ENCODE measurements around the gene PITPNC1.
"Not testable (repeated sequence)": the region's sequence is repeated elsewhere in the genome, so short reads cannot be mapped to it uniquely, and the experiment has no call there.

PITPNC1 gene

DNA sequence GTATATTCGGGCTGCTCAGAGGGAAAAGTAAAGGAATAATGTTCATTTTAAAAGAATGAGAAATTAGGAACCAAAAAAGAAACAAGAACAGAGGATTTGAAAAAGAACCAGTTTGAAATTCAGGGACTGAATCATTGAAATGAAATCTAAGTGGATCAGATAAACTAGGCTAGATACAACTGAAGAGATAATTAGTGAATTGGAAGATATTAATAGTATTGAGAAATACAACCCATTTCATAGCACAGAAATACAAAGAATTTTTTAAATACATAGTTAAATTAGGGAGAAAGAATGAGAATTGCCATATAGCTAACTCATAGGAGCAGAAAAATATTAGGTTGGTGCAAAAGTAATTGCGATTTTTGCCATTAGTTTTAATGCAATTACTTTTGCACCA lies 223.3 kb downstream of the PITPNC1 start:
- DNase-seq = no peak

DNA sequence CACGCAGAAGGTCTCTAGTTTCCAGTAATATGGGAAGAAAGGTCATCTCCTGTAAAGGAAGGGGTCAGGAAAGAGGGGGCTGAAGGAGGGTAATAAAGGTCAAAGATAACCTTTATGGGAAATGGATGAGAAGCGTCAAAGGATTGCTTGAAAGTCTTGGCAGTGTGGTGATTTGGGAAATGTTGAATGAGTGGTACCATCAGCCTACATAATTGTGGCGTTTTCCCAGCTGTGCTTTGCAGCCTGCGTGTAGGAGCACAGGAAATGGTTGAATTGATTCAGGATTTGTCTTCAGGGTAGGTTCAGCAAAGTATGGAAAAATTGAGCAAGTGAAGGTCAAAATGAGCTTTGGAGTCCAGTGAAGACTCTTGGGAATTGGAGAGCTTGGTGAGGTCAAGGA lies 224.8 kb downstream of the PITPNC1 start:
- DNase-seq = no peak

DNA sequence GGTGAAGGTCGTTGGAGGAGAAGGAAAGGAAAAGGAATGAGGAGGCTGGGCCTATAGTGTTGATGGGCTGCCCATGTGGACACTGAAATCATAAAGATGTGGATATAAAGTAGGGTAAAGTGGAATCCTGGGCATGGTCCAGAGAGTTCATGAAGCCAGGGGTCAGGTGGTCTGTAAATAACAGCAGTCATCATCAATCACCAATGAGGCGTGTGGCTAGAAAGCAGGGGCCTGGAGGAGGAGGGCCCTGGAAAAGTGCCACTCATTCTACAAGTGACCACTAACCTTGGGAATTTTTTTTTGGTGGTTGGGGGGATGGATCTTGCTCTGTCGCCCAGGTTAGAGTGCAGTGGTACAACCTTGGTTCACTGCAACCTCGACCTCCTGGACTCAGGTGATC lies 225.4 kb downstream of the PITPNC1 start:
- DNase-seq = no peak

DNA sequence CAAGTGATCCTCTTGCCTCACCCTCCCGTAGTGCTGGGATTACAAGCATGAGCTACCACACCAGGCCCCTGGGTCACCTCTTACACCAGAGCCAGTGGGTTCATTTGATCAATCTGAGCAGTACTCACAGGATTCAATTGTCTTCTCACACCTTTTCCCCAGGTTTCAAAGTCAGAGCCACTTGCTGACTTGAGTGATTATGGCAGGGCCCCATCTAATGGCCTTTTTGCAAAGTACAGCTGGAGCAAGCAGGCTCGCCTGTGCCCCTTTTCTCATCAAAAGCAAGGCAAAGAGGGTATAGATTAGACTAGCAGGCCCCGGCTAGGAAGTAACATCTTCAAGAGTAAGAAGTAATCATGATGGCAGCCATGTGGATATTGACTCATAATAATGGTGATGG lies 225.9 kb downstream of the PITPNC1 start:
- no peak for DNase-seq

DNA sequence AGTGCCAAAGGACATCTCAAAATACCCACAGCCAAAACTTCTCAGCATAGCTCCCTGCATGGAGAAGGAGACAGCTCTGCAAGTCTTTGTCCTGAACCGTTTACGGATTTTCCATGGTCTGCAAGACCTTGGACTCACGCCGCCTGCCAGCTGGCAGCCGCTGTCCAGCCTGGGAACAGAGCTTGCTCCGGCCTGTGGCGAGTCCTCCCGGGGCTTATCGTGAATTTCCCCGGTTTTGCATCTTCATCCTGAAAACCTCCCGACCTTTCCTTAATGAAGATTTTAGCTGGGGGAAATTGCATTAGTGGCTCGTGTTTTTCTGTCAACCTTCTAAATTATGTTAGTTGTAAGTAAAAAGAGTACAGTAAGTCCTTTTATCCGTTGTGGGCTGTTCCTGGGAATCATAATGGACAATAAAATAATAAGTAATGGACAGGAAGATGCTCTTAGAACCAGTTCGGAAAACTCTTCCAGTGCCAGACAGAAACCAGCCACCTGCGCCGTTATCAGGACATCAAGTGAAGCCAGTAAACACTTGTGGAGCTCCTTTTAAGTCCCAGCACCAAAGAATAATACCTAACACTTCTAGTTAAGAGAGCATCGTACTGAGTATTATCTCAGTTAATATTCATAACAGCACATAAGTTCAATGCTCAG lies 228.3 kb downstream of the PITPNC1 start:
- DNase-seq = no peak

DNA sequence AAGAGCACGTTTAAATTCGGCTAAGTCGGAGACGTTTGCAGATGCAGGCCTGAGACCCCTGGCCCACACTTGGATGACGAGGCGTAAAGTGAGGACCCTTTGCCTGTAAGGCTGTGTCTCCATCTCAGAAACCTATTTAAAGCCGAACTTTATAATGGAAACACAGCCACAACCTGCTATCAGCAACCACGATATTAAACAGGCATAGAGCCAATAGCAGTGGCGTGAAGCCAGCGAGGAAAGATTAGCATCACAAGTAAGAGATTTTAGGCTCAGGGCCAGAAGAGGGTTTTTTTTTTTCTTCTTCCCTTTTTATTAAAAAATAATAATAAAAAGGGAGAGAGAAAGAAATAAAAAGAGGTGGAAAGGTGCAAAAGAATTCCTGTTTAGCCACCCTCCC lies 229.4 kb downstream of the PITPNC1 start:
- no peak for DNase-seq

DNA sequence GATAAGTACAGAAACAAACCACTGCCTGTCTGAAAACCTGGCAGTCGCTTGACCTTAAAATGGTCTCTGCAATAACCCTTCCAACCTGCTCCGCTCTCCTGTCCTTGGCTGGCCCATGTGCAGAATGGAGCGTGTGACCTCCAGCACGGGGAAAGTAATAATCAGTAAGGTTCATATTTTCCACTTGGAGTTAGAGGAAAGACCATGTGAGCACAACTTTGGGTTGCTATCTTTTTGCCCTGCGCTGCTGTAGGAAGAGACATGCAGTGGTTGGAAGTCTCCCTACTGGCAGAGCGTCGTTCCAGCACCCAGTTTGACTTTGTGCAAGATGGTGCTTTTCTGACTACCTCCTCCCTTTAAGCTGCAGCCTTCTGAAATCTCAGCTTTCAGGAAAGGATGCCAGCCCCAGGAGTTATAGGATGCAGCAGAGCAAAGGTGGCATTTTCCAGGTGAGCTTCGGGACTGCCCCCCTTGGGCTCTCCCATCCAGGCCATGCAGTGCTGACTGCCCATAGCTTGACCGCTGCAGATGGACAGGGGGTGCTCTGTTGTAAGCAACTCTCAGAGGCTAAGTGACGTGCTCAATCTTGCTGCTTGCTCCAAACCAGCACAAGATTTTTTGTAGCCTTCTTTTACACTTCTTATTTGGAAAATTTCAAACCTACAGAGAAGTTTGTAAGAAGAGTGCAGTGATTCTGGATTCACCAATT lies 230.0 kb downstream of the PITPNC1 start:
- no peak for DNase-seq

DNA sequence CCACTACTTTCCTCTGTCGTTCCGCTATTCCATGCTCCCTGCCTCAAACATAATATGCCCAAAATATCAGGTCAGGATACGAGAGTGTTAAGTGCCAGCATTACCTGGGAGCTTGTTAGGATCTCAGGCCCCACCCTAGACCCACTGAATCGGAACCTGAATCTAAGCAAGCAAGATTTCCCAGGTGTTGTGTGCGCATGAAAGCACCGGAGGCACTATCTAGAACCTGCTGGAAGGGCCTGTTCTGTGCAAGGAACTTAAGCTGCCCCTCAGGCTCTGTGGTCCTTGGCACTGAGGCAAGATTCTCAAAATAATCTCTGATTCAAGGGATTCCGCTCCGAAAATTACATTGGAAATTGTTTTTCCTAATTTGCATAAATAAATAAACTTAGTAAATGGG lies 233.0 kb downstream of the PITPNC1 start:
- no peak for DNase-seq

DNA sequence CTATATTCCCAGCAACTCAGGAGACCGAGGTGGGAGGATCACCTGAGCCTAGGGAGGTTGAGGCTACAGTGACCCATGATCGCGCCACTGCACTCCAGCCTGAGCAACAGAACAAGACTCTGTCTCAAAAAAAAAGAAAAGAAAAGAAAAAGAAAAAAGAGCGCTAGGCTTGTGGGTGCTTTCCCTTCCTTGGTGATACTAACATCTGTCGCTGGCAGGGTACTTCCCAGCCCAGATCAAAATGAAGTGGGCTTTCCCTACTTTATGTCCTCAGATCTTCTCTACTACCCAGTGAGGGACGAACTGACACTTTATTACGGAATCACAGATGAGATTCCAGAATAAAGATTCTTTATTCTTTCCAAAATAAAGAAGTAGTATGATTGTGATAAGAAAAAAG lies 236.9 kb downstream of the PITPNC1 start:
- no peak for DNase-seq

DNA sequence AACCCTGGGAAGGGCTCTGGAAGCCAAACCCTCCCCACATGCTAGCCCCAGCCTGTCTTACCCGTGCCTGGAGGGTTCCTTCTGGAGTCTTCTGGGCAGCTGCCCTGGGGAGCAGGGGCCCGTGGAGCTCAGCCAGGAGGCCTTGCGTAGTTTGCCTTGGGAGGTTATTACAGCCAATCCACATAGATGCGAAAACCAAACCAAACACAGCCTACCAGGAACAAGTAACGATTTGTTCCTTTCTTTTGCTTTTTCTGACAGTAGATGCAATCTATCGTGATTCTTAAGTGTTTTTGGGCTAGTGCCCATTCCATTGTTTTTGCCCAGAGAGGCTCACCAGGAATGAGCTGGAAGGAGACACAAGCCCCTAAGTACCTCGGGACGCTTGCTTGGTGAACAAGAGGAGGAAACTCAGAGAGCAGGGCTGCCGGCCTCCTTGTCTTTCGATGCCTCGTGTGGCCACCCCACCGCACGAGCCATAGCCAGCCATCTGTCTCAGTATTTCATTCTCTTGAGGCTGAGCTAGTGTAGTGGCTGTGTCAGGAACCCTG lies 238.0 kb downstream of the PITPNC1 start:
- DNase-seq = no peak

DNA sequence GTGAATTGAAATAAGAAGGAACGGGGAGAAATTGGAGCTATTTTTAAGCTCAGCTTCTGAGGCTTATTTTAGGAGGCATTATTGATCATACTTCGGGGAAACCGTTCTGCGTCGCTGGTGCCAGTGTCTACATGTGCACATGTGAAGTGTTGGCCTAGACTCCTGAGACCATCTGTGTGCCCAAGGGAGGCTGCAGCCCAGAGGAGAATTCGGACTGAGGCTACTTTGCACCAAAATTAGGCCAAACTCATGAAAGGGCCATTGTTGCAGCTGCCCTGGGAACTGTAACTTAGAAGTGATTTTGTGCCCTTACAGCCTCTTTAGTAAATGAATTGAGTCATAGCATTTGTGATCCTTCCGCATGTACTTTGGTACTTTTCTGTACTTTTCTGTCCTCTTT lies 238.7 kb downstream of the PITPNC1 start:
- no peak for DNase-seq

DNA sequence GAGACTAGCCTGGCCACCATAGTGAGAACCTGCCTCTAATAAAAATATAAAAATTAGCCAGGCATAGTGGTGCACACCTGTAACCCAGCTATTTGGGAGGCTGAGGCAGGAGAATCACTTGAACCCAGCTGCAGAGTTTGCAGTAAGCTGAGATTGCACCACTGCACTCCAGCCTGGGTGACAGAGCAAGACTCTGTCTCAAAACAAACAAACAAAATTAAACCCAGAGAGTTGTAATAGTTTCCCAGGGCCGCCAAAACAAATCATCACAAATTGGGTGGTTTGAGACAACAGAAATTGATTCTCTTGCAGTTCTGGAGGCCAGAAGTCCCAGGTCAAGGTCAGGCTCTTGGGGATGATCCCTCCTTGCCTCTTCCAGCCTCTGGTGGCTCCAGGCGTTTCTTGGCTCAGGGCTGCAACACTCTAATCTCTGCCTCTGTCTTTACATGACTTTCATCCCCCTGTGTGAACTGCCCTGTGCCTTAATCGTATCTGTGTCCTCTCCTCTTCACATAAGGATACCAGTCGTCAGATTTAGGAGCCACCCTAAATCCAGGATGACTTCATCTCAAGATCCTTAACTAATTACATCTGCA lies 240.3 kb downstream of the PITPNC1 start:
- no peak for DNase-seq

DNA sequence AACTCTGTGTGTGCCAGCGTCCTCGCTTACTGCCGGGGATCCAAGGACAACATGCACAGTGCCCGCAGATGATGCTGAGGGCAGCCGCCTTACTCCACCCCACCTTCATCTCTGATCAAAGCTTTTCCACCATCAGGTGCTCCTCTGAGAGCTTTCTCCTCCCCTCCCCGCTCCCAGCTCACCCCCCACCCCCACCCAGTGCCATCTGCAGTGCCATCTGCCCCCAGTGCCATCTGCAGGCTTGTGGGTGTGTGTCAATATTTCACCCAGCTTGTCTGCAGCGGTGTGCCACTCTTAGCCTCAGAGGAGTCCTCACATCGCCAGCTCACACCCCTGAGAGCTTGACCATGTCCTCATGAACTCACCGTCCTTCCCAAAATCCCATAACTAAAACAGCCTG lies 242.5 kb downstream of the PITPNC1 start:
- no peak for DNase-seq

DNA sequence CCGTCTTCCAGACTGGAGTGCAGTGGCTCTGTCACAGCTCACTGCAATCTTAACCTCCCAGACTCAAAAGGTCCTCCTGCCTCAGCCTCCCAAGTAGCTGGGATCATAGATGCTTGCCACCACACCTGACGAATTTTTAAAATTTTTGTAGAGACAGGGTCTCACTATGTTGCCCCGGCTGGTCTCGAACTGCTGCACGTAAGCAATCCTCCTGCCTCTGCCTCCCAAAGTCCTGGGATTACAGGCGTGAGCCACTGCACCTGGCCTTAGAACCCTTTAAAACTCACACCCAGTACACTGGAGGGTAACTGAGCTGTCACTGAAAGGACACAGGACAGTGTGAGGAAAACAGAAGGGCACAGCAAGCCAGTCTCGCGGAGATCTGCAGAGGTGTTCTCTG lies 243.0 kb downstream of the PITPNC1 start:
- no peak for DNase-seq

DNA sequence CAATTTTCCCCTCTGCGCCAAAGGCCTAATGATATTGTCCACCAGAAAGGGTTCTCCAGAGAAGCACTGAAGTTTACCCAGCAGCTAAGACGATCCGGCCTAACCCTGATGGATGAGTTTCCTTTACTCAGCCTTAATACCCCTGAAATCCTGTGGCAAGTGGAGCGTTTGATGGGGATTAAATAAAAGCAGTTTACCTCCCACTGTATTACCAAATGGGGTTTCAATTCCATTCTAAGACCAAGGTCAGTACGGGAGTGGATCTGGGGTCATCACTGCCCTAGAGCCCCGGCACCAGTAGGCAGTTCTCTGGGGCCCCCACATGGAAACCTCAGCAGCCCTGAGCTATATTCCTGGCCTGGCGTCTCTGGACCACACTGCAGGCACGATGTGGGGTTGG lies 243.6 kb downstream of the PITPNC1 start:
- no peak for DNase-seq

DNA sequence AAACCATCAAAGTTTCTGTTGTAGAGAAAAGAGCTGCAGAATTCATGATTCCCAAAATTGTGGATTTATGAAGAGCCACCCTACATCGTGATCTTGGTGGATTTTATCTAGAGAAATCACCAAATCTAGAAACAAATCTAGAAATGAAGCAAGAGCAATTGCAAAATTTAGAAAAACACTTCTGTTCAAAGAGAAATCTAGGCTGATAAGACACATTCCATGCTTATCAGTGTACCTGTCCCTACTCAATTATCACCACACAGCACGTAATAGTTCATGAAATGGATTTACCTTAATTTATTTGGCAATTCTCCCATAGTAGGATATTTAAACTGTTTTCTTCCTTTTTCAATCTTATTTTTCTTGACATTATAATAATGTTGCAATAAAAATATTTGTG lies 246.7 kb downstream of the PITPNC1 start:
- DNase-seq = no peak

DNA sequence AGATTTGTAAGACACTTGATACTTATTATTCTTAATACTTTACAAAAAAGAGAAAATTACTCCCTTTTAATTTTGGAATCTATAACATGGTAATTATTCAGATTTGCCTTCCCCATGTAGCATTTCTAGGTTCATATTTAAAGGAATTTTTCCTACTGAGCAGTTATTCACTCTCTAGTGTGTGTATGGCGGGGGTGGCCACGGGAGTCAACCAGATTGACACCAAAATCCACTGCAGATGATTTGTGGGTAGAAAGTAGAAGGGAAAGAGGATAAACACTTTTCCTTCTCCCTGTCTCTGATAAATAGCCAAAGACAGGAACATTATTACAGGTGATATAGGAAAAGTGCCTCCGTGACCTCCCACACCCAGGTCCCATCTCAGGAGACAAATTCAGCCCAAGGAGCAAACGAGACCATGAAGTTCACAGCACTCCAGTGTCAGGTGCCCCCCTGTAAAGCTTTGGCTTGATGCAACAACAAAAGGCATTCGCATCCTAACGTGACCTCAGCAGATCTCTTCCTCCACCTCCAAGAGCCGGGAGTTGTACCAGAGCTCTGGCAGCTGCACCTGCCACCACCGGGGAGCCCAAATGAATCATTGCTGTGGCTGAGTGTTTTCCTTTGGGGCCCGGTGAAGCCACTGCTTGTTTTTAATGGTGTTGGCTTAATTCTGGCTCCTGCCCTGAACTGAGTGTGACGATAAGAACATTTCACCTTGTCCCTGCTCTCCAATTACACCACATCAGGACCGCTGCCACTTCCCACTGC lies 248.0 kb downstream of the PITPNC1 start:
- no peak for DNase-seq

DNA sequence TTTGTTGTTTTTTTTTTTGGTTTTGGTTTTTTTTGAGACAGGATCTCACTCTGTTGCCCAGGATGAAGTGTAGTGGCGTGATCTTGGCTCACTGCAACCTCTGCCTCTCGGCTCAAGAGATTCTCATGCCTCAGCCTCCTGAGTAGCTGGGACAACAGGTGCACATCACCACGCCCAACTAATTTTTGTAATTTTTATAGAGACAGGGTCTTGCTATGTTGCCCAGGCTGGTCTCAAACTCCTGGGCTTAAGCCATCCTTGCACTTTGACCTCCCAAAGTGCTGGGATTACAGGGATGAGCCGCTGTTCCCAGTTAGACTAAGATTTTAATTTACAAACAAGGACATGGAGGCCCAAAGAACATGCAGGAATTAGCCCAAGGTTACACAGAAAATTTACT lies 248.9 kb downstream of the PITPNC1 start:
- no peak for DNase-seq

DNA sequence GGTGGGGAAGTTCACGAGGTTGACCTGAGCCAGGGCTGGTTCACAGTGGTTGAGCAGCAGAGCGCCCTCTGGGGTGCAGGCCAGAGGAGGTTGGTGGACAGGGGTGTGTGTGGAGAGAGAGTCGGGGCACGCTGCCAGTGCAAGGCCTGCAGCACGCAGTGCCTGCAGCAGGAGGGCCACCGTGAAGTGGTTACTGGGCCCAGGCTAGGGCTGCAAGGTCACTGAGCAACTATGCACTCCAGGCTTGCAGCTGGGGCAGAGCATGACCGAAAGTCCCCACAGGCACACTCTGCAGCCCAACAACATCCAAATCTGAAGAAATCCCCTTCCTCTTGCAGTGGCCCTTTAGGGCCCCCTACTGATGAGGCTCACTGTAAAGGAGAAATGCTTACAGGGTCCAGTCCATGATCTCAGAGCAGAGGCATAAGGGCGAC lies 251.5 kb downstream of the PITPNC1 start:
- no peak for DNase-seq

DNA sequence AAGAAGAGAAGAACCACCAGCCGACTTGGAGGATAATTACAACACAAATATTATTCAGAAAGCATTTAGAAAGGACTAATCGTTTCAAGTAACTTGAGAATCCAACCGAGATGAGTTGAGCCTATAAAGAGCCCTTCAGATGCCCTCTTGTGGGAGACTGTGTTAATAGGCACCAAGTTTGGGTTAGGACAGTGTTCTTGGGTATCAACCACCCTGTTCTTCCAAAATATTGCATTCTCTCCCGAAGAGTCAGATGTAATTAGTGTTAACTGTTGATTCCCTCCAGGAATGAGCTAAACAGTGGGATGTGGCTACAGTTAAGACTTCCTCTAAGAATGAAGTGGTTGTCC lies 252.9 kb downstream of the PITPNC1 start:
- DNase-seq = no peak

DNA sequence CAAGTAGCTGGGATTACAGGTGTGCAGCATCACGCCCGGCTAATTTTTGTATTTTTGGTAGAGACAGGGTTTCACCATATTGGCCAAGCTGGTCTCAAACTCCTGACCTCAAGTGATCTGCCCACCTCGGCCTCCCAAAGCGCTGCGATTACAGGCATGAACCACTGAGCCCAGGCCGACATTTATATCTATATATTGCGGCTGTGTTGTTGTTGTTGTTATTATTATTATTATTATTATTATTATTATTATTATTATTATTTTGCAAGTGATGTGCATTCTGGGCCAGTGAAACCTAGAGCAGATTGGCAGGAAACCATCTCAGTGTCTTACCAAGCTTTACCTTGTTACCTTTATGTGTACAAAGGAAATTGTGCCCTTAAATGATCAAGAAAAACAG lies 253.8 kb downstream of the PITPNC1 start:
- not testable (repeated sequence) for DNase-seq

DNA sequence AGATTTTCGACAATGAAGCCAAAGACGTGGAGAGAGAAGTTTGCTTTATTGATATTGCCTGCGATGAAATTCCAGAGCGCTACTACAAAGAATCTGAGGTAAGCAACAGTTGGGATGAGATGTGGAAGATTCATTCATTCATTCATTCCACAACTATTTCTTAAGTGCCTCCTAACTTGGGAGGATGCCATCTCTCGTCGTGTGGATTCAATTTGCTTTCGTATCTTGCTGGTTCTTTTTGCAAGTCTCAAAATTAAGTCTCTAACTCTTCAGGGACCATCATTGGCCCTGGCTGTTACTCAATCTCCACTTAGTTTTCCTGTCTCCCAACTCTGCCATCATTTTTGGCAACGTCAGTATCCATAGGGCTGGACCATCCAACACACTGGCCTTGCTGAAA lies 255.1 kb downstream of the PITPNC1 start:
- no peak for DNase-seq

DNA sequence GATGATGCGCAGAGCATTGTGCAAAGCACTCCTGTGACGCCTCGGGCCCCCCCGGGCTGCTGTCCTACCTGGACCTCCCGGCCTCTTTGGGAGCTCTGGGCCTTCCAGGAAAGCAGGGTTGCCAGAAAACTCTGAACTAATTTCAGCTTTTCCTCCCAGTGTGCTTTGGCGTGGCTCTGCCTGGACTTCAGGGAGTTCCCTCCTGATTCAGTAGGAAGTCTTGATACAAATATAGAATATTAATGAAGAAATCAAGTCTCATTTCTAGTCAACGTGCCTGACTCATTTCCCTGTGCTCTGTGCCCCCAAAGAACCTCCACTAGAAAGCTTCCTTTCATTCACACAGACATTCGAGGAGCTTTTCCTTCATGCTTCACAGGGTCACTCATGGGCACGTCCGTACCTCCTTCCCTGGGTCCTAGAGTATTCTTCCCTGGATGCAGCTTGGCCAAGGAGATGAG lies 256.7 kb downstream of the PITPNC1 start:
- DNase-seq = no peak

All from NK-92 treated with Interleukin-12 subunit alpha and Interleukin-12 subunit beta, amount 100 ng/mL, for 24 hours (cell line).